Breast epithelium (tissue), 4 donors: ENCODE results near the gene PTBP1. TPM values are rescaled to one million over a fixed set of nuclear protein-coding genes. Genes with fewer than 3 reads are reported as not detected.

Experiments used
- DNase-seq, 2 donors: peaks; one replicate each; pipeline ENCODE4 v3.0.0-alpha.2; 2019; ENCODE audit warnings: low spot score in 2 of 2
- H3K27ac ChIP-seq, 2 donors: fragments of 200-600 bp; sonication (generic) in 1 of 2; one replicate each; pipeline ENCODE4 v1.5.1; 2016 to 2019; ENCODE audit warnings: mild to moderate bottlenecking in 1 of 2
- H3K27me3 ChIP-seq, 2 donors: fragments of 200-600 bp; sonication (generic) in 1 of 2; one replicate each; pipeline versions ENCODE4 v1.5.1 to v1.6.0; 2017 to 2019; ENCODE audit warnings: control low read depth in 1 of 2, mild to moderate bottlenecking in 1 of 2
- H3K36me3 ChIP-seq: fragments of 200-600 bp; one replicate; pipeline ENCODE4 v1.5.1; 2019
- H3K4me1 ChIP-seq, 2 donors: fragments of 200-600 bp; sonication (generic); one replicate each; pipeline ENCODE4 v1.5.1; 2016 to 2019; ENCODE audit warnings: control low read depth in 1 of 2
- H3K4me3 ChIP-seq, 3 donors: fragments of 200-600 bp; sonication (generic); 1 replicate in 2 of 3; 2 replicates in 1 of 3; pipeline ENCODE4 v1.5.1; 2016 to 2019; ENCODE audit warnings: mild to moderate bottlenecking in 3 of 3, moderate library complexity in 2 of 3
- H3K9me3 ChIP-seq, 2 donors: fragments of 200-600 bp; sonication (generic) in 1 of 2; one replicate each; pipeline ENCODE4 v1.5.1; 2016 to 2019; ENCODE audit warnings: control low read depth in 1 of 2
- POLR2A ChIP-seq: fragments of 450-650 bp; IDR thresholded peaks from one replicate; pipeline ENCODE4 v1.6.1; 2016; ENCODE audit warnings: antibody characterized with exemption, mild to moderate bottlenecking, moderate library complexity
- POLR2AphosphoS5 ChIP-seq, 3 donors: sonication (generic); formaldehyde crosslinking; IDR thresholded peaks; one replicate each; pipeline ENCODE4 v1.6.1; 2017; ENCODE audit warnings: antibody characterized with exemption in 3 of 3
- intact Hi-C: fragments of 100-400 bp; cut with DNase I; formaldehyde crosslinking; loops from one replicate; pipeline ENCODE4 v1.15.1; 2023; ENCODE audit warnings: low total_unique reads
- total RNA-seq, 3 donors: library from RNA; depleted of rRNA; stranded (reverse); fragments of >200 nt; gene quantifications; one replicate each; pipeline ENCODE4 v1.1.0, GENCODE V29; 2016
- TF ChIP-seq, protein P1 (sequence below), 3 donors: fragments of 450-650 bp; IDR thresholded peaks; one replicate each; pipeline ENCODE4 v1.5.1; 2016 to 2017; ENCODE audit warnings: antibody characterized with exemption in 3 of 3, mild to moderate bottlenecking in 3 of 3, moderate library complexity in 3 of 3

Gene PTBP1
- total RNA-seq, 3 donors from 2014 or later = 92.0 to 147 (median 131) TPM

DNA sequence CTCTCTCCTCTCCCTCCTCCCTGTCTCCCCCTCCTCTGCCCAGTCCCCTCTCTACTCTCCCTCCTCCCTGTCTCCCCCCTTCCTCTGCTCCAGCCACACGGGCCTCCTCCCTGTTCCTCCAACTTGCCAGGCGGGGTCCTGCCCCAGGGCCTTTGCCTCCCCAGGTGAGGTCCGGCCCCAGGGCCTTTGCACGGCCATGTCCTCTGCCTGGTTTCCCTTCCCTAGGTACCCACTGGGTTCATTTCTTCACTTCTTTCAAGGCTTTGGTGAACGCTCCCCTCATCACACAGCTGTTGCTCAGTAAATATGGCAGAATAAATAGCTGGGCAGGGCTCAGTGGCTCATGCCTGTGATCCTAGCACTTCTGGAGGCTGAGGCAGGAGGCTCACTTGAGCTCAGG, 25.2 kb upstream of the PTBP1 start:
- H3K4me3 ChIP-seq = no peak overlapping the region
- H3K9me3 ChIP-seq = no peaks in the 10 kb centered on the region
- H3K27ac ChIP-seq = no peak overlapping the region
- H3K4me1 ChIP-seq = no peaks in the 10 kb centered on the region
- intact Hi-C loops = loop anchor here (10.0 kb wide), 1 partner anchor 223 kb away; no protein-coding TSS in a partner anchor
- DNase-seq = no peak
- no peaks in the 10 kb centered on the region for H3K36me3 ChIP-seq
- H3K27me3 ChIP-seq = no peaks in the 10 kb centered on the region
- TF ChIP-seq POLR2A = no peak
- TF ChIP-seq, protein P1, sequence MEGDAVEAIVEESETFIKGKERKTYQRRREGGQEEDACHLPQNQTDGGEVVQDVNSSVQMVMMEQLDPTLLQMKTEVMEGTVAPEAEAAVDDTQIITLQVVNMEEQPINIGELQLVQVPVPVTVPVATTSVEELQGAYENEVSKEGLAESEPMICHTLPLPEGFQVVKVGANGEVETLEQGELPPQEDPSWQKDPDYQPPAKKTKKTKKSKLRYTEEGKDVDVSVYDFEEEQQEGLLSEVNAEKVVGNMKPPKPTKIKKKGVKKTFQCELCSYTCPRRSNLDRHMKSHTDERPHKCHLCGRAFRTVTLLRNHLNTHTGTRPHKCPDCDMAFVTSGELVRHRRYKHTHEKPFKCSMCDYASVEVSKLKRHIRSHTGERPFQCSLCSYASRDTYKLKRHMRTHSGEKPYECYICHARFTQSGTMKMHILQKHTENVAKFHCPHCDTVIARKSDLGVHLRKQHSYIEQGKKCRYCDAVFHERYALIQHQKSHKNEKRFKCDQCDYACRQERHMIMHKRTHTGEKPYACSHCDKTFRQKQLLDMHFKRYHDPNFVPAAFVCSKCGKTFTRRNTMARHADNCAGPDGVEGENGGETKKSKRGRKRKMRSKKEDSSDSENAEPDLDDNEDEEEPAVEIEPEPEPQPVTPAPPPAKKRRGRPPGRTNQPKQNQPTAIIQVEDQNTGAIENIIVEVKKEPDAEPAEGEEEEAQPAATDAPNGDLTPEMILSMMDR (IDR thresholded peaks at IDR 0.05) = no peak
- no peak for TF ChIP-seq POLR2AphosphoS5 (IDR thresholded peaks at IDR 0.05)

DNA sequence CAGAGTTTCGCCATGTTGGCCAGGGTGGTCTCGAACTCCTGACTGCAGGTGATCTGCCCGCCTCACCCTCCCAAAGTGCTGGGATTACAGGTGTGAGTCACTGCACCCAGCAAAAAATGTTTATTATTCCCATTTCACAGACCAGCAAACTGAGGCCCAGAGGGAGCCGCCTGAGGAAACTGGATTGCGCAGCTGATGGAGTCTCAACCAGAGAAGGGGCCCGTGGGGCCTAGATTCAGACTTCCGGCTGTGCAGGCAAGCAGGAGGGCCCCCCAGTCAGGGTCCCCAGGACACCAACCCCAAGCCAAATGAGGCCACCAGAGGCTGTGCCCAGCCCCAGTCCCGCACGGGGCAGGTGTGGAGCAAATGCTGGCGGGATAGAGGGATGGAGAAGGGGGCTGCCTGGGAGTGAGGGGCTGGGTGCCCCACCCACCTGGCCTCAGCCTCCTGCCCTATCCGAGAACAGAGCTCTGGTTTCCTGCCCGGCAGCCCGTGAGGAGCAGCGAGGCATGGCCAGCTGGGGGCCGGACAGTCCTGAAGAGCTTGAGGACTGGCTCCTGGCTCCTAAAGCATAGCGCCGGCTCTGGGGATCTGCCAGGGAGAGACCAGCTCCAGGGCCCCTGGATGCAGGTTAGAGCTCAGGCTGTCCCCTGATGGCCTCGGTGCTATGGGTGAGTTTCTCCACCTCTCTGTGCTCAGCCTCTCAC, 24.4 kb upstream of the PTBP1 start:
- intact Hi-C loops = loop anchor here (1.0 to 10.0 kb wide), 2 partner anchors 49 to 222 kb away; no protein-coding TSS in a partner anchor
- Histone ChIP-seq H3K4me1 (no peaks in the 10 kb centered on the region), H3K4me3 (no peak overlapping the region)

DNA sequence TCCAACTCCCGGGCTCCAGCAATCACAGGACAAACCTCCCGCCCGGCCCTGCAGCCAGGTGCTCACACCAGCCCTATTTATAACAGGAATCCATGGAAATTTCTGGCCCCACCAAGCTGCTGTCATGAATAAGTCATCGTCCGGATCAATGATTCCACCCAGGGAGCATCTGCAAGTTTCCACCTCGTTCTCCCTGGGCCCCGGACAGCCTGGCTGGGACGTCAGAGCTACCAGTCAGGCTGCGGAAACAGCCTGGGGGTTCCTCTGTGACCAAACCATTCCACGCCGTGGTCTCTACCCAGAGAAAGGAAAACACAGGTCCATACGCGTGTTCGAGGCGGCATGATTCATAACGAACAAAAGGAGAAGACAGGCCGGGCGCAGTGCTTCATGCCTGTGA, 20.7 kb upstream of the PTBP1 start:
- H3K36me3 ChIP-seq = no peaks in the 10 kb centered on the region
- intact Hi-C loops = loop anchor here (10.0 kb wide), 1 partner anchor 218 kb away; no protein-coding TSS in a partner anchor
- H3K9me3 ChIP-seq = no peaks in the 10 kb centered on the region
- TF ChIP-seq POLR2AphosphoS5 (IDR thresholded peaks at IDR 0.05) = no peak
- TF ChIP-seq, protein P1 (IDR thresholded peaks at IDR 0.05) = no peak
- no peak for TF ChIP-seq POLR2A
- H3K27ac ChIP-seq = no peak overlapping the region
- peaks cover 3 to 6% of the 10 kb centered on the region in 2 donors for H3K4me1 ChIP-seq
- H3K27me3 ChIP-seq = no peaks in the 10 kb centered on the region
- no peak overlapping the region for H3K4me3 ChIP-seq
- no peak for DNase-seq

More for the DNA sequence above, 24.4 kb upstream of the PTBP1 start:
- Histone ChIP-seq H3K27ac (no peak overlapping the region), H3K9me3 (no peaks in the 10 kb centered on the region), H3K27me3 (no peaks in the 10 kb centered on the region), H3K36me3 (no peaks in the 10 kb centered on the region)
- TF ChIP-seq, protein P1 (IDR thresholded peaks at IDR 0.05) = no peak
- no peak for TF ChIP-seq POLR2AphosphoS5 (IDR thresholded peaks at IDR 0.05)
- DNase-seq = no peak

DNA sequence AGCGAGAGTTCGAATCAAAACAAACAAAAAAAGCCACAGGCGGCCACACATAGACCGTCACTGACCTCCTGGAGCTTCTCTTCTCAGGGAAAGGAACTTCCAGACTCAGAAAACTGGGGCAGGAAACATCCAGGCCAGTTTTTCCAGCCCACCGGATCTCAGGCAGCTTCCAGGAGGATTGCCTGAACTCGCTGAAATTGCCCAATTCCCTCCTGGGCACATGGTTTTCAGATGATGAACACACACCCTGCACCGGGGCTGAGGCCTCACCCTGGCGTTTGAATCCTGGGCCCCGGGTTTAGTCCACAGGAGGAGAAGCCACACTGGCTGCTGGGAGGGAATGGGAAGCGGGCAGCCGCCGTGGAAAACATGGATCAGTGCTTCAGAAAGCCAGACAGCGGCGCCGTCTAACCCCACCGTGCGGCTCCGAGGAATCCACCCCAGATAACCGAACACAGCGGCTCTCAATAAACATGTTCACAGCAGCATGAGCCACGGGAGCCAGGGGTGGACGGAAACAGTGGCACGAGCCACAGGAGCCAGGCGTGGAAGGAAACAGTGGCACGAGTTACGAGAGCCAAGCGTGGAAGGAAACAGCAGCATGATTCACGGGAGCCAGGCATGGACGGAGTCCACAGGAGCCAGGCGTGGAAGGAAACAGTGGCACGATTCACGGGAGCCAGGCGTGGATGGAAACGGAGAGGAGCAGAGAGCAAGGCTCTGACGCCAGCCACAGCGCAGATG, 18.2 kb upstream of the PTBP1 start:
- no peaks in the 10 kb centered on the region for H3K9me3 ChIP-seq
- no peaks in the 10 kb centered on the region for H3K27me3 ChIP-seq
- TF ChIP-seq, protein P1 (IDR thresholded peaks at IDR 0.05) = no peak
- peak; percentile 41 to 78 (median 56) for TF ChIP-seq POLR2AphosphoS5 (IDR thresholded peaks at IDR 0.05)
- H3K27ac ChIP-seq = peak overlapping the region; percentile 65 to 82
- H3K36me3 ChIP-seq = no peaks in the 10 kb centered on the region
- DNase-seq = peak in 1 of 2 donors; percentile 74
- H3K4me3 ChIP-seq = peak overlapping the region in 2 of 3 donors; percentile 33 to 53
- H3K4me1 ChIP-seq = peaks cover 3 to 6% of the 10 kb centered on the region in 2 donors
- intact Hi-C loops = loop anchor here (10.0 kb wide), 1 partner anchor 216 kb away; no protein-coding TSS in a partner anchor

DNA sequence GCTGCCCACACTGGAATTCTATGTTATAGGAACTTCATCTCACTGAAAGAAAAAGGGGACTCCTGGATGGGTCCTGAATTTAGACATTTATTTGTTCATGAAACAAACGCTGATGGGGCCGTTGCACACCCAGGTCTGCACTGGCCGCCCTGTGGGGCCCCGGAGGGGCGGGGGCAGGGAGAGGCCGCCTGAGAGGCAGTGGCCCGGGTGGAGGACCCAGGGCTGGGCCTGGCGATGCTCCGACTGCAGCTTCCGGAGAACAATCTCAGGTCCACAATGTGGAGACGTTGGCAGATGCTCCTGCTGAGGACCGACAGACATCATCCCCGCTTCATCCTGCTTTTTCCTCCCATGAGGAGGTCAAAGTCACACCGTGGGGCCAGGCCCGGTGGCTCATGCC, 16.3 kb upstream of the PTBP1 start:
- TF ChIP-seq POLR2AphosphoS5 (IDR thresholded peaks at IDR 0.05) (no peak), POLR2A (no peak)
- TF ChIP-seq, protein P1 (IDR thresholded peaks at IDR 0.05) = no peak
- peaks cover 3 to 6% of the 10 kb centered on the region in 2 donors for H3K4me1 ChIP-seq
- no peaks in the 10 kb centered on the region for H3K27me3 ChIP-seq
- DNase-seq = no peak
- no peaks in the 10 kb centered on the region for H3K9me3 ChIP-seq
- H3K27ac ChIP-seq = no peak overlapping the region
- intact Hi-C loops = no loop called here
- H3K4me3 ChIP-seq = no peak overlapping the region
- no peaks in the 10 kb centered on the region for H3K36me3 ChIP-seq
